HG02981 (cell line): ENCODE measurements around the gene APCDD1L.

Experiments
- ATAC-seq: cut with Tn5 transposase; IDR thresholded peaks from one replicate; pipeline ENCODE4 v1.9.1; 2021; ENCODE audit warnings: mild to moderate bottlenecking, moderate library complexity; ENCODE audit not compliant: unreplicated experiment

Gene APCDD1L

DNA sequence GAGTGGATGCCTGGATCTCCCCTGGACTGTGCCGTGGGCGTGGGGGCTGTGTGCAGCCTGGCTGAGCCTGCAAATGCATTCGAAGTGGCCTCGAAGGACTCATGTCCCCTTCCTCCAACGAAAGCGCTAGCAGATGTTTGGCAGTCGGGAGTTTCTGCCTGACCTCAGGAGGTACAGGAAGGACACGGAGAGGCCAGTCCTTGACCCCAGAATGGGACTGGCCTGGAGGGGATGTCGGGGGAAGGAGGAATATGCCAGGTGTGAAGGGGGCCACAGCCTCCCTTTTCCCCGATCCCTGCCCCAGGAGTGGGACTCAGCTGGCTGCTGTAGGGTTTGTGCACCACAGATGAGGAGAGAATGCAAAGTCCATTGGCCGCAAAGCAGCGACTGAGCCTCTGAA is 45.6 kb downstream of the APCDD1L start:
- no peak for ATAC-seq

DNA sequence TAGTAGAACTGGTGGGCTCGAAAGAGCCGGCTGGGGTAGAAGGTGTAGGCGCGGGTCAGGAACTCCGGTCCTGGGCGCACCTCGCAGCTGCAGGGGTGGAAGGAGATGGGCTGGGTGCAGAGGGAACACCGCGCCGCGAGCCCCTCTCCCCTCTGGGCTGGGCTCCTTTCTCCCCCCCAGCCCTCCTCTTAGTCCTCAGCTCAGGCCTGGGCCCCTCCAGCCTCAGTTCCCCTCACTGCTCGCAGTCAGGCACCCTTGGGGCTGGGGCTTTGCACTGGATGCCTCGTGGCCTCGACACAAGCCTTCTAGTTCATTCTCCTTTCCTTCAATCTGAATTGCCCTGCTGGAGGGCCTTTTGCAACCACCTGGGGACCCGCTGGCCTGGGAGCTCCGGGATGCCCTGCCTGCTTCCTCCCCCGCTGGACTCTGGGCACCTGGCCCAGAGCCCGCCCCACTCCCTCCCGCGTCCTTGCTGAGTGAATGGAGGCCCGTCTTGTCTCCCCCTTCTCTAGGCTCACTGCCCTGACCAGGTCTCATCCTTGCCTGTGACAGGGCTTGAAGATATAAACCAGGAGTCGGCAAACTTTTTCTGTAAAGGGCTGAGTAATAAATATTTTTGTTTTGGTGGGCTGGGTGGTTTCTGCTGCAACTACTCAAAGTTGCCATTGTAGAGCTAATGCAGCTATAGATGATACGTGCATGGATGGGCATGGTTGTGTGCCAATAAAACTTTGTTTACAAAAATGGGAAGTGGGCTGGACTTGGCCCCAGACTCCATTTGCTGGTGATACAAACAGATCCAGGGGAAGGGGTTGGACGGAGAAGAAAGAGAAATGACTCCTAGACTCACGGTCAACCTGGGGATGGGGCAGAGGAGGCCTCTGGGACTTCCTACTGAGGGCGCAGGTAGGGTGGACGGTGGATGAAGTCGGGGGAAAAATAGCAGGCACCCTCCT is 47.3 kb downstream of the APCDD1L start:
- no peak for ATAC-seq

- no peak for ATAC-seq
Observed at GRCh38 chr20:58466729-58467571, 48.2 kb downstream of the APCDD1L start.

GRCh38 chr20:58466095-58466708 is 49.0 kb downstream of the APCDD1L start:
- ATAC-seq: no peak

DNA sequence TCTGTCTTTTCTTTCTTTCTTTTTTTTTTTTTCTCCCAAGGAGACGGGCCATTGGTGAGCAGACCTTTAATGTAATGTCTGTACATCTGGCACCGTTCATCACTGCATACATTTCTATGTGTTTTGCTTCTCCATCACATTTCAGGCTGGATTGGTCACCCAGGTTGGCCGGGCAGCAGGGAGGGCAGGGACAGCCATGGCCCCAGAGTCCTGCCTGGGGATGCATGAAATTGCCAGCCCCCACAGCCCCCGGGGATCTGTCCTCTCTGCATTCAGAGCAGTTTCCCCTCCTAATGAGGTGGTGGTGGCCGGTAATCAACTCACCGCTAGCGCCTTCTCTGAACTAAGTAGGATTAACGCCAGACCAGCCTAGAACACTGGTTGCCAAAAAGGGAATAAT is 50.4 kb downstream of the APCDD1L start:
- ATAC-seq: no peak

- ATAC-seq: no peak
Observed at GRCh38 chr20:58463256-58463655, 51.9 kb downstream of the APCDD1L start.

DNA sequence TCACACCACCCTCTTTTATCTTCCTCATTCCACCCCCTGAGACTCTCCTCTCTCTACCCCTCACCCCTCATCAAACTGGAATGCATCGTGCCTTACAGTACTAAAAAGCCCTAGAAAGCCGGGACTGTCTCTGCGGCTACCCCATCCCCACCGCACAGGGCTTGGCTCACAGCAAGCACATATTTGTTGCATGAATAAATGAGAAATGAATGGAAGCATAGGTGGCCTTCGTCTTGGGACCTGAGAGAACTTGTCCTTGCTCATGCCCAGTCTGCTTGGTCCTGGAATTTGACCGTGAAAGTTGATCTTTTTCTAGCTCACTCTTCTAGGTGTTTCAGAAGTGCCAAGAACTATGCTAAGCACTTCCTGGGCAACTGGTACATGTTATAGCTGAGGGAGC is 53.3 kb downstream of the APCDD1L start:
- no peak for ATAC-seq

DNA sequence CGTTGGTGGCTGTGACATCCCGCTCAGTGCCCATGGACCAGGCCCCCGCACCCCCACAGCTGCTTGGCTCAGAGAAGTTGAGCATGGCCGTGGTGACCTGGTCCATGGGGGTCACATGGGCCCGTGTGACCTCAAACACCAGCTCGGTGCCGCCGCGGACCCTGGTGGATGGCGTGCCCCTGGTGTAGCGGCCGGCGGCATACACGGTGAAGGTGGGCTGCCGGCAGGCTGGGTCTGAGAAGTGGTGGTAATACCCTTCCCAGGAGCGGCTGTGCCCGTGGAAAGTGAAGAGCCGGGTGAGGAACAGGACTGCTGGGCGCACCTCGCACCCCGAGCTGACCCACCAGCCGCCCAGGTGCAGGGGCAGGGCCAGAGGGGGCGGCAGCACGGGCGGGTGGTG is 54.1 kb downstream of the APCDD1L start:
- ATAC-seq: no peak

- peak; percentile 17 for ATAC-seq
Observed at GRCh38 chr20:58459058-58459750, 56.0 kb downstream of the APCDD1L start.

DNA sequence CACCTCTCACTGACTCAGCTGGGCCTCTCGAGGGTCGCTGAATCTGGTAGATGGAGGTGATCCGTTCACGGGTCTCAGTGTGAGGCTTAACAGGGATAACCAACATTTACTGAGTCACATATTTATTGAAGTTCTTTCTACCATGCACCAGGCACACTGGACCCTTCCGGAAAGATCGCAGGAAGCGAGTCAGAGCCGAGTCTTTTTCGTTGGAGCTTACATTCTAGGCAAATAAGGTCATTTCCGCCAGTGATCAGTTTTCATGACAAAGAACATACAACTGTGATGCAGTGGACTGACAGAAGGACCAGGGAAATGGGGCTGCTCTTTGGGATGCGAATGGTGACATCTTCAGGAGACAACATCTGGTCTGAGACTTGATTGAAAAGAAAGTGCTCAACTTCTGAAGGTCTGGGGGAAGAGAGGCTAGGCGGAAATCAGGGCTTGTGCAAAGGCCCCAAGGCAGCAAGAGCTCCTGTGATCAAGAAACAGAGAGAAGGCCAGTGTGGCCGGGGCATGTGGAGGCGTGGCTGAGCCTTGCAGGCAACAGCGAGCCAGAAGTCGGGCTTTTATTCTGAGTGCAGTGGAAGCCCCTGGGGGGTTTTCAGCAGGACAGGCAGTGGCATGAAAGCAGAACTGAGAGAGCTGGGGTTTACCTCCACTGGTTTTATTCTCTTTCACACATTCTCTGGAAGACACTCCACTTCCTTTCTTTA is 56.7 kb downstream of the APCDD1L start:
- ATAC-seq: peak; percentile 96

GRCh38 chr20:58457083-58457695 is 58.0 kb downstream of the APCDD1L start:
- no peak for ATAC-seq

DNA sequence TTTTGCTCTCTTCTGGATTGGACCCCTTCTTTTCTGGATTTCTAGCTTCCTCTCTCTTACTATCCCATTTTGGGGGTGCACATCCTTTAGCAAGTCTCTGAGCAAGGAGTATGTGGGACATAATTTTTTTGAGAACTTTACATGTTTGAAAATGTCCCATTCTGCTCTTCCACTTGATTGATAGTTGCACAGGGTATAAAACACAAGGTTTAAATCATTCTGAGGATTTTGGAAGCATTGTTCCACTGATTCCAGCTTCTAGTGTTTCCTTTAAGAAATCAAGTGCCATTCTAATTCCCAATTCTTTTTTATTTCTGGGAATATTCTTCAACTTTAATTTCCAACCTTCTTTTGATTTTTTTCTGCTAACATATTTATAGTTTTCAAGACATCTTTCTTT is 60.7 kb downstream of the APCDD1L start:
- no peak for ATAC-seq

- ATAC-seq: no peak
Observed at GRCh38 chr20:58453391-58453790, 61.8 kb downstream of the APCDD1L start.

DNA sequence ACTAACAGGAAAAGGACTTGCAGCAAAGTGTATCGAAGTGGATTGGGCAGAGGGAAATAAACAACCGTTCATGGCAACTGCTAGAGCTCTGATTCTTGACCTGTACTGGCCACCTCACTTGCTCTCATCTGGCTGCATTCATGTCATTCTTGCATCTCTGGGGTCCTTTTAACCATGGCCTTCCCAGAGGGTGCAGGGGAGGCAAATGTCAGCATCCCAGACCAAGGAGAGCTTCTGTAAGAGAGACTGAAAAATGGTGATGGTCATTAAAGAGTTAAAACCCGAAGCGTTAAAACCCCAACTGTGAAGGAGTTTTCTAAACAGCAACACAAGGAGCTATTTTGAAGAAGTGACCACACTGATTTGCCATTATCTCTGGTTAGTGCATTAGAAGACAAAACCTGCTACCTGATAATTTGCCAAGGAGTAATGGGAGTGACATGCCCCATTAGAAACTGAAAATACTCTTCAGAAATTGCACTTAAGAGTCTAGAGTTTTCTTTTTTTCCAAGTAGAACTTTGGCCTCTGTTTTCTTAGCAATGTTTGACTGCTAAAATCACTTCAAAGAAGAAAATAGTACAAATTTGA is 62.4 kb downstream of the APCDD1L start:
- no peak for ATAC-seq

GRCh38 chr20:58450254-58450653 is 64.9 kb downstream of the APCDD1L start:
- ATAC-seq: no peak

DNA sequence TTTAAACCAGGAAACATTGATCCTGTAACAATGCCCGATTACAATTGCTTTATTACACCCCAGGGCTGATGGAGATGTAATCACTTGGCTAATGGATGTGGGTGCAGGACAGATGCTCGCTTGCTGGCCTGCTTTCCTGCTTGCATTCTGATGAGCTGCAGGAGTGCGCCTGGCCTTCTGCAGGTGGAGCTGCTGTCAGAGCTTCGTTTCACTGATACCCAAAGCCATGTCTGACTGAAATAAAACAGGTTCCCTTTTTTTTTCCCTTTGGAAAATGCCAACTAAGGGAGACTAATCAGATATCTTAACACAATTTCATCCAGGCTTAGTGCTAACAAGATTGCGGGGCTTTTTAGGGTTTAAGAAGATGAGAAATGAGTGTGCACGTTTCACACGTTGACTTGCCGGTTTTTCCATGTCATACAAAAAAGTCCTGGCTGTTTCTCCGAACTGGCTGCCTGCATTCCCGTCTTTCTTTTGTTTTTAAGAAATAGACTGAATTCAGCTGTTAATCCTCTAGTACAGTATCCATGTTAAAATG is 65.4 kb downstream of the APCDD1L start:
- ATAC-seq: no peak

DNA sequence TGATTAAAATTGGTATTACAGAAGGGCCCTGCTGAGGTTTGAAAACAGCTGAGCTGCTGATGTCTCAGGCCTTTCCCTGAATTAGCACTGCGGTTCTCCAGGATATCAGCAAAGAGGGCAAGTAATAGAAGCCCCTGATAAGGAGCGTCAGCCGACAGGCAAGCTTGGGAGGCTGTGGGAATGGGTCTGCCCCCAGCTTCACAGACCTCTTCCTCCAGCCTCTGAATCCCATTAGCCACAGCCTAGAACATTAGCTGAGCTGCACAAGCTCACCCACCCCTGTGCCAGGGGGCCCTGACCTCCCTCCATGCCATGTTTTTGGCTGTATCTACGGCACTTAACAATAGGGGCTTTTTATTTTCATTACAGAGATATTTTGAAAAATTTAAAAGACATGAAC is 66.2 kb downstream of the APCDD1L start:
- no peak for ATAC-seq

- ATAC-seq: no peak
Observed at GRCh38 chr20:58447511-58448391, 67.4 kb downstream of the APCDD1L start.
